Measurements from ENCODE around the gene MS4A14.

Gene MS4A14

GRCh38 chr11:60367009-60367408 lies 29.2 kb upstream of the MS4A14 start:
- Histone ChIP-seq H2AFZ (ENCODE audit: low read depth, low read length, severe bottlenecking) (no peak overlapping the region), H3K4me3 (ENCODE audit: insufficient read depth, low read length, poor library complexity, severe bottlenecking) (peak overlapping the region; percentile 15), H3K9me2 (replicated peaks; ENCODE audit: insufficient read depth, low read length) (no peaks in the 10 kb centered on the region), H4K20me1 (ENCODE audit: low read depth, low read length) (no peaks in the 10 kb centered on the region), H3K9ac (ENCODE audit: low read length) (0 out of 2 replicates have a peak overlapping the region, but pooled peaks have one; percentile 10), H3K79me2 (ENCODE audit: insufficient read depth, low read length) (peaks cover 8% of the 10 kb centered on the region), H3K9me3 (ENCODE audit: insufficient read depth, low read length) (peaks cover 6% of the 10 kb centered on the region; the same call in 1 of the 2 replicates), H3K4me2 (ENCODE audit: low read depth, low read length, poor library complexity, severe bottlenecking) (peak overlapping the region; percentile 54), H3F3A (ENCODE audit: insufficient read depth) (peaks cover 20% of the 10 kb centered on the region), H3K27me3 (ENCODE audit: low read length) (no peaks in the 10 kb centered on the region), H3K27ac (ENCODE audit: low read depth, low read length) (peak overlapping the region; percentile 85), H3K36me3 (ENCODE audit: low read length) (peaks cover 2% of the 10 kb centered on the region; the same call in 1 of the 2 replicates)
- no peak for TF ChIP-seq CTCF (IDR thresholded peaks at IDR 0.05; ENCODE audit: insufficient read depth, low read length, poor library complexity, severe bottlenecking)
- no peak for TF ChIP-seq EZH2phosphoT487 (conservative IDR thresholded peaks at IDR 0.05; ENCODE audit: low read length)

- Histone ChIP-seq H3K9me2 (replicated peaks; ENCODE audit: insufficient read depth, low read length) (no peaks in the 10 kb centered on the region), H3K4me3 (ENCODE audit: insufficient read depth, low read length, poor library complexity, severe bottlenecking) (no peak overlapping the region), H3K79me2 (ENCODE audit: insufficient read depth, low read length) (peaks cover 8% of the 10 kb centered on the region), H3K9me3 (ENCODE audit: insufficient read depth, low read length) (no peaks in the 10 kb centered on the region), H3K9ac (ENCODE audit: low read length) (no peak overlapping the region), H3K36me3 (ENCODE audit: low read length) (peaks cover 2% of the 10 kb centered on the region; the same call in 1 of the 2 replicates), H4K20me1 (ENCODE audit: low read depth, low read length) (no peaks in the 10 kb centered on the region), H2AFZ (ENCODE audit: low read depth, low read length, severe bottlenecking) (no peak overlapping the region), H3K27ac (ENCODE audit: low read depth, low read length) (peak overlapping the region; percentile 85), H3K4me2 (ENCODE audit: low read depth, low read length, poor library complexity, severe bottlenecking) (no peak overlapping the region), H3F3A (ENCODE audit: insufficient read depth) (peaks cover 20% of the 10 kb centered on the region), H3K27me3 (ENCODE audit: low read length) (no peaks in the 10 kb centered on the region)
- TF ChIP-seq CTCF (IDR thresholded peaks at IDR 0.05; ENCODE audit: insufficient read depth, low read length, poor library complexity, severe bottlenecking), result no peak
- TF ChIP-seq EZH2phosphoT487 (conservative IDR thresholded peaks at IDR 0.05; ENCODE audit: low read length), result no peak
These were observed 28.4 kb upstream of the MS4A14 start for GRCh38 chr11:60367896-60368295.

- Histone ChIP-seq H3K36me3 (ENCODE audit: low read length) (peaks cover 2% of the 10 kb centered on the region; the same call in 1 of the 2 replicates), H3K9ac (ENCODE audit: low read length) (no peak overlapping the region), H3K4me2 (ENCODE audit: low read depth, low read length, poor library complexity, severe bottlenecking) (no peak overlapping the region), H3F3A (ENCODE audit: insufficient read depth) (peaks cover 13% of the 10 kb centered on the region; the same call in 1 of the 2 replicates), H4K20me1 (ENCODE audit: low read depth, low read length) (no peaks in the 10 kb centered on the region), H3K27me3 (ENCODE audit: low read length) (no peaks in the 10 kb centered on the region), H3K4me3 (ENCODE audit: insufficient read depth, low read length, poor library complexity, severe bottlenecking) (no peak overlapping the region), H3K9me3 (ENCODE audit: insufficient read depth, low read length) (no peaks in the 10 kb centered on the region), H3K9me2 (replicated peaks; ENCODE audit: insufficient read depth, low read length) (no peaks in the 10 kb centered on the region), H3K79me2 (ENCODE audit: insufficient read depth, low read length) (no peaks in the 10 kb centered on the region), H2AFZ (ENCODE audit: low read depth, low read length, severe bottlenecking) (no peak overlapping the region), H3K27ac (ENCODE audit: low read depth, low read length) (no peak overlapping the region)
- TF ChIP-seq EZH2phosphoT487 (conservative IDR thresholded peaks at IDR 0.05; ENCODE audit: low read length) (no peak), CTCF (IDR thresholded peaks at IDR 0.05; ENCODE audit: insufficient read depth, low read length, poor library complexity, severe bottlenecking) (no peak)
These were observed 25.9 kb upstream of the MS4A14 start for GRCh38 chr11:60370252-60370810.
